Esophagus muscularis mucosa (tissue), 4 donors: ENCODE data around the gene ZNF774. TPM values are rescaled to one million over a fixed set of nuclear protein-coding genes. Genes with fewer than 3 reads are reported as not detected.

Experiments
- DNase-seq: peaks from one replicate; pipeline ENCODE4 v3.0.0-alpha.2; 2017; ENCODE audit errors: extremely low spot score
- H3K27ac ChIP-seq, 4 donors: fragments of 200-600 bp; sonication (generic); replicated peaks in 1 of 4; 1 replicate in 3 of 4; 2 replicates in 1 of 4; pipeline ENCODE4 v1.5.1; 2016 to 2019; ENCODE audit warnings: mild to moderate bottlenecking in 1 of 4
- H3K27me3 ChIP-seq, 4 donors: fragments of 200-600 bp; sonication (generic); one replicate each; pipeline versions ENCODE4 v1.5.1 to v1.6.0; 2016 to 2019
- H3K36me3 ChIP-seq, 4 donors: fragments of 200-600 bp; sonication (generic); one replicate each; pipeline ENCODE4 v1.5.1; 2016 to 2019
- H3K4me1 ChIP-seq, 4 donors: fragments of 200-600 bp; sonication (generic); one replicate each; pipeline ENCODE4 v1.5.1; 2016 to 2019
- H3K4me3 ChIP-seq, 4 donors: fragments of 200-600 bp; sonication (generic); 1 replicate in 2 of 4; 2 replicates in 2 of 4; pipeline ENCODE4 v1.5.1; 2016 to 2019; ENCODE audit warnings: mild to moderate bottlenecking in 4 of 4, moderate library complexity in 1 of 4
- H3K9me3 ChIP-seq, 4 donors: fragments of 200-600 bp; sonication (generic); 1 replicate in 3 of 4; 2 replicates in 1 of 4; pipeline ENCODE4 v1.5.1; 2016 to 2019
- EP300 ChIP-seq: sonication (generic); formaldehyde crosslinking; IDR thresholded peaks from one replicate; pipeline ENCODE4 v1.6.1; 2017; ENCODE audit warnings: antibody characterized with exemption
- POLR2A ChIP-seq: fragments of 450-650 bp; IDR thresholded peaks from one replicate; pipeline ENCODE4 v1.6.1; 2017; ENCODE audit warnings: antibody characterized with exemption, moderate library complexity, mild to moderate bottlenecking, low read depth
- POLR2AphosphoS5 ChIP-seq, 2 donors: sonication (generic); formaldehyde crosslinking; IDR thresholded peaks; one replicate each; pipeline ENCODE4 v1.6.1; 2017; ENCODE audit warnings: antibody characterized with exemption in 2 of 2
- WGBS: methylation state at CpG from one replicate; pipeline ENCODE4 v1.1.5; 2018; 5-methylcytosine and 5-hydroxymethylcytosine counted together
- intact Hi-C: fragments of 100-400 bp; cut with DNase I; formaldehyde crosslinking; loops from one replicate; pipeline ENCODE4 v1.15.1; 2023
- total RNA-seq, 4 donors: library from RNA; depleted of rRNA; stranded (reverse); fragments of >200 nt; gene quantifications; one replicate each; pipeline versions ENCODE4 v1.1.0 to v1.2.1, GENCODE V29; 2016
- TF ChIP-seq, protein P1 (sequence below), 3 experiments: fragments of 200-600 bp in 2 of 3; fragments of 450-650 bp in 1 of 3; sonication (generic) in 2 of 3; IDR thresholded peaks; one replicate each; pipeline ENCODE4 v1.5.1; 2017 to 2019; ENCODE audit warnings: antibody characterized with exemption in 3 of 3, mild to moderate bottlenecking in 2 of 3, moderate library complexity in 1 of 3

Gene ZNF774
- total RNA-seq, 4 donors from 2014 or later, result 1.5 to 2.3 (median 1.7) TPM

DNA sequence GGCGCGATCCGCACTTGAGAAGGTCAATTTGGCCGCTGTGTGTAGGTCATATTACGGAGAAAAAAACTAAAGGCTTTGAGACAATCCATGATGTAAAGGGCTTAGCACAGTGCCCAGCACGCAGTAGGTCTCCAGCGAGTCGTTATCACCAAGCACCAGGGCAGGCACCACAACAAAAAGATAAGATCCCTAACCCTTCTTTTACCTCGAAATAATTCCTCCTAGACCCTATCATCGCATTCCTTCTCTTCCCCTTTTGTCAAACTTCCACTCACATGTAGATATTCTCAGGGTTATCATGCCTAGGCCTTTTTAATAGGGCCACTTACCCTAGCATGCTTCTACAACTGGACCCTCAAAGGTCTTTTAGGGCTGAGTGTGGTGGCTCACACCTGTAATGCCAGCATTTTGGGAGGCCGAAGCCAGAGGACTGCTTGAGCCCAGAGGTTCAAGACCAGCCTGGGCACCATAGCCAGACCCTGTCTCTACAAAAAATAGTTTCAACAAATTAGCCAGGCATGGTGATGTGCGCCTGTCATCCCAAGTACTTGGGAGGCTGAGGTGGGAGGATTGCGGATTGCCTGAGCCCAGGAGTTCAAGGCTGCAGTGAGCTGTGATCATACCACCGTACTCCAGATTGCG, 13.5 kb downstream of the ZNF774 start:
- Histone ChIP-seq H3K9me3 (no peaks in the 10 kb centered on the region), H3K4me1 (peaks cover 23 to 55% (median 53%) of the 10 kb centered on the region in 4 donors), H3K36me3 (peaks cover 0 to 6% (median under 1%) of the 10 kb centered on the region in 4 donors), H3K27ac (no peak overlapping the region), H3K27me3 (no peaks in the 10 kb centered on the region), H3K4me3 (no peak overlapping the region)
- intact Hi-C loops, result no loop called here
- TF ChIP-seq POLR2A, result no peak
- no peak for TF ChIP-seq EP300
- TF ChIP-seq POLR2AphosphoS5 (IDR thresholded peaks at IDR 0.05), result no peak
- TF ChIP-seq, protein P1, sequence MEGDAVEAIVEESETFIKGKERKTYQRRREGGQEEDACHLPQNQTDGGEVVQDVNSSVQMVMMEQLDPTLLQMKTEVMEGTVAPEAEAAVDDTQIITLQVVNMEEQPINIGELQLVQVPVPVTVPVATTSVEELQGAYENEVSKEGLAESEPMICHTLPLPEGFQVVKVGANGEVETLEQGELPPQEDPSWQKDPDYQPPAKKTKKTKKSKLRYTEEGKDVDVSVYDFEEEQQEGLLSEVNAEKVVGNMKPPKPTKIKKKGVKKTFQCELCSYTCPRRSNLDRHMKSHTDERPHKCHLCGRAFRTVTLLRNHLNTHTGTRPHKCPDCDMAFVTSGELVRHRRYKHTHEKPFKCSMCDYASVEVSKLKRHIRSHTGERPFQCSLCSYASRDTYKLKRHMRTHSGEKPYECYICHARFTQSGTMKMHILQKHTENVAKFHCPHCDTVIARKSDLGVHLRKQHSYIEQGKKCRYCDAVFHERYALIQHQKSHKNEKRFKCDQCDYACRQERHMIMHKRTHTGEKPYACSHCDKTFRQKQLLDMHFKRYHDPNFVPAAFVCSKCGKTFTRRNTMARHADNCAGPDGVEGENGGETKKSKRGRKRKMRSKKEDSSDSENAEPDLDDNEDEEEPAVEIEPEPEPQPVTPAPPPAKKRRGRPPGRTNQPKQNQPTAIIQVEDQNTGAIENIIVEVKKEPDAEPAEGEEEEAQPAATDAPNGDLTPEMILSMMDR (IDR thresholded peaks at IDR 0.05), result no peak
- DNase-seq, result no peak
- WGBS, result 92% methylated on average over 15 of the region's 15 CpGs

DNA sequence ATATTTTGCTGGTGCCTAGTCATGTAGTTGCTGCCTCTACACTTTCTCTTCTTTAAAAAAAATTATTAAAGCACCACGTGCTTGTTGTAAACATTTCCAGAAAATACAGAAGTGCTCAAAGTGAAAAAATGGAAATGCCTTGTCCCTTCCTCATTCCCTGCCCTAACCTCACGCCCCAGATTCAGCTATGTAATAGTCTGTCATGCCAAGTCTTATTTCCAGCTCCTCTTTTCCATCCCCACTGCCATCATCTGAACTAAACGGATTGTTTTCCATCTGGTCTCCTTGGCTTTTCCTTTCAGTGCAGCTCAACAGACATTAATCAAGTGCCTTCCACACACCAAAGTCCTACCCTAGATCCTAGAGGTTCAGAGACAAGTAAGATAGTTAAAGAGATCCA, 15.5 kb downstream of the ZNF774 start:
- WGBS, result 18% methylated on average over 3 of the region's 3 CpGs
- peak in 1 of 2 donors; percentile 31 for TF ChIP-seq POLR2AphosphoS5 (IDR thresholded peaks at IDR 0.05)
- TF ChIP-seq, protein P1 (IDR thresholded peaks at IDR 0.05), result no peak
- peaks cover 15 to 42% (median 40%) of the 10 kb centered on the region in 4 donors for H3K4me1 ChIP-seq
- peak overlapping the region; percentile 65 to 77 (median 77) for H3K27ac ChIP-seq
- intact Hi-C loops, result no loop called here
- no peak overlapping the region for H3K4me3 ChIP-seq
- no peaks in the 10 kb centered on the region for H3K36me3 ChIP-seq
- no peaks in the 10 kb centered on the region for H3K27me3 ChIP-seq
- H3K9me3 ChIP-seq, result no peaks in the 10 kb centered on the region
- DNase-seq, result no peak

DNA sequence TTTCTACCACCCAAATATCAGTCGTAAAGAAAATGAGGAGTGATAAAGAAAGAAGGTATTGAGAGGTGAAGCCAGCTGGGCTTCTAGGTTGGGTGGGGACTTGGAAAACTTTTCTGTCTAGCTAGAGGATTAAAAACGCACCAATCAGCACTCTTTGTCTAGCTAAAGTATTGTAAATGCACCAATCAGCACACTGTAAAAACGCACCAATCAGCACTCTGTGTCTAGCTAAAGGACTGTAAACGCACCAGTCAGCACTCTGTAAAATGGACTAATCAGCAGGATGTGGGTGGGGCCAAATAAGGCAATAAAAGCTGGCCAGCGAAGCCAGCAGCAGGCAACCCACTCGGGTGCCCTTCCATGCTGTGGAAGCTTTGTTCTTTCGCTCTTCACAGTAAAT, 23.0 kb downstream of the ZNF774 start:
- Histone ChIP-seq H3K27me3 (no peaks in the 10 kb centered on the region), H3K27ac (no peak overlapping the region), H3K4me3 (no peak overlapping the region), H3K36me3 (no peaks in the 10 kb centered on the region), H3K4me1 (peaks cover 0 to 6% (median 0%) of the 10 kb centered on the region in 4 donors), H3K9me3 (peaks cover 0 to 10% (median 4%) of the 10 kb centered on the region in 4 donors)
- WGBS, result 98% methylated on average over 7 of the region's 7 CpGs
- intact Hi-C loops, result no loop called here
- no peak for TF ChIP-seq POLR2A
- no peak for TF ChIP-seq POLR2AphosphoS5 (IDR thresholded peaks at IDR 0.05)
- TF ChIP-seq, protein P1 (IDR thresholded peaks at IDR 0.05), result no peak
- TF ChIP-seq EP300, result no peak
- DNase-seq, result no peak

DNA sequence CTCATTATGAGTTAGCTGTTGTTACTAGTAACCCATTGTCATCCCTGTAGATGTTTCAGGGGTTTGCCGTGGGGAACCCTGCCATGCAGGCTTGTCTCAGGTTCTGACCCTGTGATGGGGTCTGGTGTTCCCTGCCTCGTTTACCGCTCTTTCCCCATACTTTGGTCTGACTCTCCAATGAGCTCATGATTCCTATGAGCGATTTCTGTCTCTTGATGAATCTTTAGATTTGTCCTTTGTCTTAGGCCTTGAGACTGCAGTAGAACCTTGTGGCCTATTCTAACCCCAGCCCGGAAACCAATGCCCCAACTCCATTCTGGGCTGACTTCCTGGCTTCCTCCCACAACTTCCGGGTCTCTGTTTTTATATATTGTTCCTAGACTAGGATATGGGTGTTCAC, 24.7 kb downstream of the ZNF774 start:
- WGBS, result 65% methylated on average over 6 of the region's 6 CpGs
- H3K4me1 ChIP-seq, result peaks cover 0 to 6% (median 0%) of the 10 kb centered on the region in 4 donors
- H3K4me3 ChIP-seq, result no peak overlapping the region
- intact Hi-C loops, result no loop called here
- H3K9me3 ChIP-seq, result peaks cover 0 to 11% (median 4%) of the 10 kb centered on the region in 4 donors
- no peak overlapping the region for H3K27ac ChIP-seq
- DNase-seq, result no peak
- no peak for TF ChIP-seq EP300
- TF ChIP-seq, protein P1 (IDR thresholded peaks at IDR 0.05), result no peak
- no peak for TF ChIP-seq POLR2A
- TF ChIP-seq POLR2AphosphoS5 (IDR thresholded peaks at IDR 0.05), result no peak
- no peaks in the 10 kb centered on the region for H3K36me3 ChIP-seq
- no peaks in the 10 kb centered on the region for H3K27me3 ChIP-seq

DNA sequence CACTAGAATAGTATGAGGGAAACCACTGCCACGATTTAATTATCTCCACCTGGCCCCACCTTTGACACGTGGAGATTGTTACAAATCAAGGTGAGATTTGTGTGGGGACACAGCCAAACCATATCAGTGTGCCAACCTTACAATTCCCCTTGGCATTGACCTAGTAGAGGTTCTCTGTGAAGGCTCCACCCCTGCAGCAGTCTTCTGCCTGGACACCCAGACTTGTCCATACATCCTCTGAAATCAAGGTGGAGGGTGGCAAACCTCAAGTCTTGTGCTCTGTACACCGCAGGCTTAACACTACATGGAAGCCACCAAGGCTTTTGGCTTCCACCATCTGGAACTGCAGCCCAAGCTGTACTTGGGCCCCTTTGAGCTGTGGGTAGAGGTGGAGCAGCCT, 27.2 kb downstream of the ZNF774 start:
- no peak for DNase-seq
- intact Hi-C loops, result no loop called here
- Histone ChIP-seq H3K4me1 (peaks cover 0 to 6% (median 0%) of the 10 kb centered on the region in 4 donors), H3K27me3 (no peaks in the 10 kb centered on the region), H3K9me3 (peaks cover 0 to 11% (median 4%) of the 10 kb centered on the region in 4 donors), H3K27ac (no peak overlapping the region), H3K4me3 (no peak overlapping the region), H3K36me3 (no peaks in the 10 kb centered on the region)
- no peak for TF ChIP-seq POLR2AphosphoS5 (IDR thresholded peaks at IDR 0.05)
- TF ChIP-seq EP300, result no peak
- TF ChIP-seq, protein P1 (IDR thresholded peaks at IDR 0.05), result no peak
- no peak for TF ChIP-seq POLR2A
- 95% methylated on average over 2 of the region's 3 CpGs for WGBS
